ENCODE results near the gene TFG. TPM values are rescaled to one million over a fixed set of nuclear protein-coding genes. Genes with fewer than 3 reads are reported as not detected.
A peak's percentile ranks its signal among the peaks of the same experiment; 100 is the strongest.

Gene TFG
- total RNA-seq, 1 experiment from 2014 or later = 139 TPM

- intact Hi-C loops (cut with micrococcal nuclease; ENCODE audit: unreplicated experiment) = no loop called here
- CTCF ChIA-PET = interaction anchor here (0.7 kb wide), 1 partner anchor 42 kb away, joined by 3 read pairs; no protein-coding TSS in a partner anchor
Measured at GRCh38 chr3:100703865-100704264, 5.4 kb upstream of the TFG start.

GRCh38 chr3:100706365-100706764 is 2.9 kb upstream of the TFG start:
- Mint-ChIP-seq H3K27ac (ENCODE audit: unreplicated experiment) (no peak overlapping the region), H3K4me3 (ENCODE audit: low read depth, unreplicated experiment) (no peak overlapping the region), H3K4me1 (ENCODE audit: low read depth, unreplicated experiment) (peaks cover 20% of the 10 kb centered on the region), H3K27me3 (ENCODE audit: unreplicated experiment) (no peaks in the 10 kb centered on the region), H3K9me3 (ENCODE audit: low read depth, unreplicated experiment) (no peaks in the 10 kb centered on the region), H3K36me3 (ENCODE audit: insufficient read depth, unreplicated experiment) (peaks cover 30% of the 10 kb centered on the region)
- CTCF ChIA-PET = no interaction called here
- no TSS peak for BruUV-seq (replicated peaks)
- TF ChIP-seq CTCF (IDR thresholded peaks at IDR 0.05; ENCODE audit: unreplicated experiment) = no peak
- no peak for DNase-seq
- intact Hi-C loops (cut with micrococcal nuclease; ENCODE audit: unreplicated experiment) = no loop called here

More at GRCh38 chr3:100703865-100704264, 5.4 kb upstream of the TFG start:
- no TSS peak for BruUV-seq (replicated peaks)
- no peak overlapping the region for H3K27ac Mint-ChIP-seq (ENCODE audit: unreplicated experiment)
- H3K36me3 Mint-ChIP-seq (ENCODE audit: insufficient read depth, unreplicated experiment) = peaks cover 5% of the 10 kb centered on the region
- no peak overlapping the region for H3K4me3 Mint-ChIP-seq (ENCODE audit: low read depth, unreplicated experiment)
- no peaks in the 10 kb centered on the region for H3K9me3 Mint-ChIP-seq (ENCODE audit: low read depth, unreplicated experiment)
- H3K4me1 Mint-ChIP-seq (ENCODE audit: low read depth, unreplicated experiment) = peaks cover 10% of the 10 kb centered on the region
- H3K27me3 Mint-ChIP-seq (ENCODE audit: unreplicated experiment) = no peaks in the 10 kb centered on the region
- TF ChIP-seq CTCF (IDR thresholded peaks at IDR 0.05; ENCODE audit: unreplicated experiment) = no peak
- DNase-seq = no peak

GRCh38 chr3:100708644-100708988 is 678 bp upstream of the TFG start:
- Mint-ChIP-seq H3K36me3 (ENCODE audit: insufficient read depth, unreplicated experiment) (peaks cover 52% of the 10 kb centered on the region), H3K4me1 (ENCODE audit: low read depth, unreplicated experiment) (peaks cover 41% of the 10 kb centered on the region), H3K4me3 (ENCODE audit: low read depth, unreplicated experiment) (peak overlapping the region; percentile 80), H3K27me3 (ENCODE audit: unreplicated experiment) (no peaks in the 10 kb centered on the region), H3K9me3 (ENCODE audit: low read depth, unreplicated experiment) (no peaks in the 10 kb centered on the region), H3K27ac (ENCODE audit: unreplicated experiment) (peak overlapping the region; percentile 94)
- intact Hi-C loops (cut with micrococcal nuclease; ENCODE audit: unreplicated experiment) = no loop called here
- no peak for TF ChIP-seq CTCF (IDR thresholded peaks at IDR 0.05; ENCODE audit: unreplicated experiment)
- BruUV-seq (replicated peaks) = TSS peak; percentile 98
- no peak for DNase-seq
- CTCF ChIA-PET = interaction anchor here (0.7 to 2.5 kb wide), 3 partner anchors 92 to 313 kb away, joined by 3 to 13 read pairs (median 3); no protein-coding TSS in a partner anchor

GRCh38 chr3:100709842-100710260 is 557 bp downstream of the TFG start:
- CTCF ChIA-PET = interaction anchor here (1.1 to 2.5 kb wide), 6 partner anchors 26 to 247 kb away, joined by 3 to 13 read pairs (median 4); no protein-coding TSS in a partner anchor
- no peaks in the 10 kb centered on the region for H3K27me3 Mint-ChIP-seq (ENCODE audit: unreplicated experiment)
- peak overlapping the region; percentile 80 for H3K4me3 Mint-ChIP-seq (ENCODE audit: low read depth, unreplicated experiment)
- H3K4me1 Mint-ChIP-seq (ENCODE audit: low read depth, unreplicated experiment) = peaks cover 43% of the 10 kb centered on the region
- no peak for TF ChIP-seq CTCF (IDR thresholded peaks at IDR 0.05; ENCODE audit: unreplicated experiment)
- H3K27ac Mint-ChIP-seq (ENCODE audit: unreplicated experiment) = peak overlapping the region; percentile 94
- DNase-seq = peak; percentile 17
- no peaks in the 10 kb centered on the region for H3K9me3 Mint-ChIP-seq (ENCODE audit: low read depth, unreplicated experiment)
- BruUV-seq (replicated peaks) = no TSS peak
- H3K36me3 Mint-ChIP-seq (ENCODE audit: insufficient read depth, unreplicated experiment) = peaks cover 62% of the 10 kb centered on the region
- intact Hi-C loops (cut with micrococcal nuclease; ENCODE audit: unreplicated experiment) = loop anchor here (2.0 kb wide), 2 partner anchors 59 to 107 kb away; no protein-coding TSS in a partner anchor

Data from Calu3 (cell line).